C4-2B (cell line): ENCODE results near the gene OPCML.

Experiments
- ZFX ChIP-seq: fragments of 450-650 bp; IDR thresholded peaks from 2 replicates; pipeline ENCODE4 v1.6.1; 2017
- TF ChIP-seq, protein P1 (sequence below): fragments of 450-650 bp; conservative IDR thresholded peaks from 2 replicates; pipeline ENCODE4 v1.5.1; 2017; ENCODE audit warnings: mild to moderate bottlenecking

DNA sequence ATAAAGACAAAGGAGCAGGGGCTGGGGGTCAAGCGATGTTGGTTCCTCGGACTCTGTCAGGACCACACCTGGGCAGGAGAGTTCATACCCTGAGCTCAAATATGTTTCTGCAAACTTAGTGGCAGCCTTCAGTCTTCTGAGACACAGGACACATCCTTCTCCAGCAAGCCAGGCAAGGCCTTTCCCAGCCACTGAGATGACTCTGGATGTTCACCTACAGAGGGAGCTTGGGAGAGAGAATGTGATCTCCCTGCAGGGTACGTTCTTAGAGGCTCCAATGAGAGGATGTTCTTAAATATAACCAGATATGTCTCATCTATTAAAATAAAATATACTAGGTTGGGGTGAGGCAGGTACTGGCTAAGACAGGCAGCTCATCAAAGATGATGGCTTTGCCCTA lies 461.5 kb downstream of the OPCML start:
- TF ChIP-seq, protein P1, sequence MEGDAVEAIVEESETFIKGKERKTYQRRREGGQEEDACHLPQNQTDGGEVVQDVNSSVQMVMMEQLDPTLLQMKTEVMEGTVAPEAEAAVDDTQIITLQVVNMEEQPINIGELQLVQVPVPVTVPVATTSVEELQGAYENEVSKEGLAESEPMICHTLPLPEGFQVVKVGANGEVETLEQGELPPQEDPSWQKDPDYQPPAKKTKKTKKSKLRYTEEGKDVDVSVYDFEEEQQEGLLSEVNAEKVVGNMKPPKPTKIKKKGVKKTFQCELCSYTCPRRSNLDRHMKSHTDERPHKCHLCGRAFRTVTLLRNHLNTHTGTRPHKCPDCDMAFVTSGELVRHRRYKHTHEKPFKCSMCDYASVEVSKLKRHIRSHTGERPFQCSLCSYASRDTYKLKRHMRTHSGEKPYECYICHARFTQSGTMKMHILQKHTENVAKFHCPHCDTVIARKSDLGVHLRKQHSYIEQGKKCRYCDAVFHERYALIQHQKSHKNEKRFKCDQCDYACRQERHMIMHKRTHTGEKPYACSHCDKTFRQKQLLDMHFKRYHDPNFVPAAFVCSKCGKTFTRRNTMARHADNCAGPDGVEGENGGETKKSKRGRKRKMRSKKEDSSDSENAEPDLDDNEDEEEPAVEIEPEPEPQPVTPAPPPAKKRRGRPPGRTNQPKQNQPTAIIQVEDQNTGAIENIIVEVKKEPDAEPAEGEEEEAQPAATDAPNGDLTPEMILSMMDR: no peak
- TF ChIP-seq ZFX: no peak
